Measurements from ENCODE around the gene MX2. TPM values are rescaled to one million over a fixed set of nuclear protein-coding genes. Genes with fewer than 3 reads are reported as not detected.

MX2 gene
- total and polyA plus RNA-seq, 2 donors (not counting 3 experiments of a cell fraction or from before 2014, with no cell fraction given): 0.01 TPM; not detected in 1

- no peaks in the 10 kb centered on the region for H3K79me2 ChIP-seq (ENCODE audit: control insufficient read depth, insufficient read depth, low read length)
- FAIRE-seq: no peak
- no peaks in the 10 kb centered on the region for H3K9me3 ChIP-seq (replicated peaks; ENCODE audit: control insufficient read depth, insufficient read depth, low read length)
- ChIA-PET POLR2A (no interaction called here), CTCF (no interaction called here)
- no peak overlapping the region for H3K4me3 ChIP-seq (replicated peaks in 1 of 3; ENCODE audit: insufficient read depth in 1 of 3, low read depth in 1 of 3, low read length in 3 of 3)
- H3K9ac ChIP-seq (replicated peaks; ENCODE audit: extremely low read depth, insufficient read depth, low read length): no peak overlapping the region
- H3K4me2 ChIP-seq (ENCODE audit: insufficient read depth, low read length): no peak overlapping the region
- no peak overlapping the region for H3K27ac ChIP-seq (ENCODE audit: insufficient read depth, low read depth, low read length)
- BruUV-seq (replicated peaks): no TSS peak
- H2AFZ ChIP-seq (ENCODE audit: low read depth, low read length): no peak overlapping the region
- intact Hi-C loops (cut with micrococcal nuclease): no loop called here
- H3K36me3 ChIP-seq (ENCODE audit: control insufficient read depth in 2 of 2, extremely low read depth in 1 of 2, insufficient read depth in 2 of 2, low read length in 2 of 2): no peaks in the 10 kb centered on the region
- H3K4me1 ChIP-seq (ENCODE audit: control insufficient read depth, extremely low read depth, insufficient read depth, low read length): no peaks in the 10 kb centered on the region
- H3K9me1 ChIP-seq (replicated peaks; ENCODE audit: control insufficient read depth, extremely low read depth, insufficient read depth, low read length): no peaks in the 10 kb centered on the region
- no peak for TF ChIP-seq CTCF (IDR thresholded peaks at IDR 0.05; ENCODE audit: extremely low read depth in 1 of 2, insufficient read depth in 1 of 2, low read depth in 1 of 2, low read length in 2 of 2)
- no peak for TF ChIP-seq EZH2 (IDR thresholded peaks at IDR 0.05; ENCODE audit: borderline replicate concordance, low read depth, low read length, severe bottlenecking)
- TF ChIP-seq GATA2 (IDR thresholded peaks at IDR 0.05; ENCODE audit: insufficient read depth, insufficient read length, low read depth, low read length): no peak
- no peak for TF ChIP-seq FOS (IDR thresholded peaks at IDR 0.05; ENCODE audit: borderline replicate concordance, insufficient read depth, low read length)
- TF ChIP-seq JUN (IDR thresholded peaks at IDR 0.05; ENCODE audit: borderline replicate concordance, insufficient read depth, insufficient read length, low read depth): no peak
- TF ChIP-seq MYC (IDR thresholded peaks at IDR 0.05; ENCODE audit: low read depth, low read length): no peak
- no peak for TF ChIP-seq POLR2A (IDR thresholded peaks at IDR 0.05; ENCODE audit: low read depth, low read length)
- TF ChIP-seq MAX (IDR thresholded peaks at IDR 0.05; ENCODE audit: insufficient read depth, insufficient read length): no peak
- no peak for TF ChIP-seq POLR2AphosphoS5 (IDR thresholded peaks at IDR 0.05; ENCODE audit: insufficient read depth, low read depth, low read length)
- no peak for DNase-seq (ENCODE audit: low read depth, low spot score)
- dilution Hi-C loops (cut with MboI; ENCODE audit: extremely low pct_ligation_motif_present, low sequenced_read_pairs): no loop called here
- no peaks in the 10 kb centered on the region for H4K20me1 ChIP-seq (replicated peaks; ENCODE audit: control insufficient read depth, extremely low read depth, insufficient read depth, low read length)
- H3K27me3 ChIP-seq (ENCODE audit: control insufficient read depth in 2 of 2, insufficient read depth in 2 of 2, low read length in 2 of 2): no peaks in the 10 kb centered on the region
Measured at GRCh38 chr21:41357546-41357945, 4.3 kb upstream of the MX2 start.

All from endothelial cell of umbilical vein (primary cell).